Neural progenitor cell (in vitro differentiated cells): ENCODE data around the gene ABHD6.

Experiments used
- CTCF ChIP-seq: fragments of 200-600 bp; sonication (generic); IDR thresholded peaks from 2 replicates; pipeline ENCODE4 v1.5.1; 2017; ENCODE audit warnings: antibody characterized with exemption, mild to moderate bottlenecking
- EZH2 ChIP-seq: fragments of 200-600 bp; sonication (generic); IDR thresholded peaks from 2 replicates; pipeline ENCODE4 v1.6.1; 2017; ENCODE audit warnings: antibody characterized with exemption, mild to moderate bottlenecking, moderate library complexity

GRCh38 chr3:58291671-58292338 is 54.2 kb downstream of the ABHD6 start:
- no peak for TF ChIP-seq CTCF
- TF ChIP-seq EZH2 = no peak
